ENCODE results near the gene TEAD2.
A peak's percentile ranks its signal among the peaks of the same experiment; 100 is the strongest.

TEAD2 gene

DNA sequence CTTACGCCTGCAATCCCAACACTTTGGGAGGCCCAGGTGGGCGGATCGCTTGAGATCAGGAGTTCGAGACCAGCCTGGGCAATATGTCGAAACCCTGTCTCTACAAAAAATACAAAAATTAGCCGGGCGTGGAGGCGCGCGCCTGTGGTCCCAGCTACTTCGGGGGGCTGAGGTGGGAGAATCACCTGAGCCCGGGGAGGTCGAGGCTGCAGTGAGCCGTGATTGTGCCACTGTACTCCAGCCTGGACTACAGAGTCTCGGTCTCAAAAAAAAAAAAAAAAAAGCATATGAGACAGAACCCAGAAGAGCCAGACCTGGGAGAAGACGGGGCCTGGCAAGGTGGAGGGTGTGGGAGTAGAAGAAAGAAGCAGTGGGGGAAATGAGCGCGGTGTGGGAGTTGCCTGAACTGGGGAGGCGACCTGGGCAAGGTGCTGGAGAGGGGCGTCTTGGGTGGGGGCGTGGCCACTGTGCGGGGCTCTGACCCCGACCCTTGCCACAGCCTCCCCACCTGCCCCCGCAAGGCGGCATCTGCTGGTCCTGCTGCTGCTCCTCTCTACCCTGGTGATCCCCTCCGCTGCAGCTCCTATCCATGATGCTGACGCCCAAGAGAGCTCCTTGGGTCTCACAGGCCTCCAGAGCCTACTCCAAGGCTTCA lies 2.0 kb upstream of the TEAD2 start:
- TF ChIP-seq CREB1 (IDR thresholded peaks at IDR 0.05; ENCODE audit: low read depth) = no peak
- no peak for TF ChIP-seq NFIC (IDR thresholded peaks at IDR 0.05)
- TF ChIP-seq TEAD4 (IDR thresholded peaks at IDR 0.05) = no peak
- no peak for TF ChIP-seq EGR1 (IDR thresholded peaks at IDR 0.05)
- no peak for TF ChIP-seq ZBTB7A (IDR thresholded peaks at IDR 0.05; ENCODE audit: low read depth)
- TF ChIP-seq YY1 (IDR thresholded peaks at IDR 0.05; ENCODE audit: low read depth) = no peak
- TF ChIP-seq TCF12 (IDR thresholded peaks at IDR 0.05; ENCODE audit: low read depth) = no peak
- TF ChIP-seq CEBPB (IDR thresholded peaks at IDR 0.05) = no peak
- TF ChIP-seq, protein P1, sequence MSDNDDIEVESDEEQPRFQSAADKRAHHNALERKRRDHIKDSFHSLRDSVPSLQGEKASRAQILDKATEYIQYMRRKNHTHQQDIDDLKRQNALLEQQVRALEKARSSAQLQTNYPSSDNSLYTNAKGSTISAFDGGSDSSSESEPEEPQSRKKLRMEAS (IDR thresholded peaks at IDR 0.05) = no peak
- no peak for TF ChIP-seq EP300 (IDR thresholded peaks at IDR 0.05; ENCODE audit: borderline replicate concordance)

DNA sequence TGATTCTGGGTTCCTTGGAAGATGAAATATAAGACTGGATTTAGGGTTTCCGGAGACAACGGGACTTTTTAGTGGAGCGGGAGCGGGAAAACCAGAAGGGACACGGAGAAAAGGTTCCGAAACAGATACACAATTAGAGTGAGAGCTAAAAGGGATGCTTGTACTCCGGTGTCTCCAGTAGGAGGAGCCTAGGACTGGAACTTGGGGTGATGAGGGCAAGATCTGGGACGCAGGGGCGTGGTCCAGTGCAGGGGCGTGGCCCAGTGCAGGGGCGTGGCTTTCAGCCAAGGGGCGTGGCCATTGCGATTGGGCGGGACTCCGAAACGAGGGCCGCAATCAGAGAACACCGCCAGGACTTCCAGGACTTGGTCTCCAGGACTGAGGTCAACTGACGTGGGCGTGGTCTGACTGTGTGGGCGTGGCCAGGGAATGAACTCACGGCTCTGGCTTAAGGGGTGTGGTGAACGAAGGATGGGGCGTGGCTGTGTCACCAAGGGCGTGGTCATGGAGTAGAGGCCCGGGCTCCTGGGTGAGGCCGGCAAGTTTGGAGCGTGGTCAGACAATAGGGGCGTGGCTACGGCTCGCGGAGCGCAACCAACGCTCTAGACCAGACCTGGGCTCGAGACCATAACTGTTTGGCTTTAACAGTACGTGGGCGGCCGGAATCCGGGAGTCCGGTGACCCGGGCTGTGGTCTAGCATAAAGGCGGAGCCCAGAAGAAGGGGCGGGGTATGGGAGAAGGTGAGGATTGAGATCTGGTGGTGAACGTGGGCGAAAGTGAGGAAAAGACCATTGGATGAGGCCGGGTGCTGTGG lies 1.3 kb upstream of the TEAD2 start, which contains the start of gene DKKL1:
TSS of gene DKKL1 (plus strand) at position 610 of the 815 bp plus-strand sequence. CDS start at position 732, 122 bp downstream.
- TF ChIP-seq ZBTB7A (IDR thresholded peaks at IDR 0.05; ENCODE audit: low read depth) (no peak), EGR1 (IDR thresholded peaks at IDR 0.05) (peak; percentile 78), NFIC (IDR thresholded peaks at IDR 0.05) (no peak), RAD21 (IDR thresholded peaks at IDR 0.05; ENCODE audit: low read depth) (peak; percentile 33; the same call in 1 of the 2 replicates), EP300 (IDR thresholded peaks at IDR 0.05; ENCODE audit: borderline replicate concordance) (no peak), CREB1 (IDR thresholded peaks at IDR 0.05; ENCODE audit: low read depth) (0 out of 2 replicates have a peak, but pooled peaks have one; percentile 33), REST (IDR thresholded peaks at IDR 0.05; ENCODE audit: low read depth) (no peak)
- TF ChIP-seq, protein P1 (IDR thresholded peaks at IDR 0.05) = peak; percentile 51

DNA sequence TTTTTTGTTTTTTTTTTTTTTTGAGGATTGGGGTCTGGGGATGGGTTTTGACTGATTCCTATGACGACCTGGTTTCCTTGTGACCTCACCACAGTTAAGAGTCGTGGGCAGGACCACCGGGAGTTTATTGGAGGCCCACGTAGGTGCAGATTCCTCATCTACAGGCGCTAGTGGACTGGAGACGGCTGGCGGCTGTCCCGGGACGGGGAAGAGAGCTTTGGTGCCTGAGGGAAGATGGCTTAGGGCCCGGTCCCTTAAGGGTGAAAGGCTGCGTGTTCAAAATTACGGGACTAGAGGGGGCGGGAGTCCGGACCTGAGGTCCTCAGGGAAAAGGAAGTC lies 682 bp upstream of the TEAD2 start:
- TF ChIP-seq RAD21 (IDR thresholded peaks at IDR 0.05; ENCODE audit: low read depth) = no peak
- TF ChIP-seq ZBTB7A (IDR thresholded peaks at IDR 0.05; ENCODE audit: low read depth) = no peak
- TF ChIP-seq FOXM1 (IDR thresholded peaks at IDR 0.05; ENCODE audit: borderline replicate concordance, low read depth) = no peak
- TF ChIP-seq EP300 (IDR thresholded peaks at IDR 0.05; ENCODE audit: borderline replicate concordance) = no peak
- TF ChIP-seq EGR1 (IDR thresholded peaks at IDR 0.05) = no peak
- no peak for TF ChIP-seq USF1 (IDR thresholded peaks at IDR 0.05)
- TF ChIP-seq YY1 (IDR thresholded peaks at IDR 0.05; ENCODE audit: low read depth) = no peak
- no peak for TF ChIP-seq TAF1 (IDR thresholded peaks at IDR 0.05; ENCODE audit: low read depth)
- TF ChIP-seq NFIC (IDR thresholded peaks at IDR 0.05) = no peak
- no peak for TF ChIP-seq CEBPB (IDR thresholded peaks at IDR 0.05)
- TF ChIP-seq, protein P1 (IDR thresholded peaks at IDR 0.05) = no peak

- 0 out of 2 replicates have a peak, but pooled peaks have one; percentile 31 for TF ChIP-seq TAF1 (IDR thresholded peaks at IDR 0.05; ENCODE audit: low read depth)
- TF ChIP-seq YY1 (IDR thresholded peaks at IDR 0.05; ENCODE audit: low read depth) = no peak
- TF ChIP-seq CREB1 (IDR thresholded peaks at IDR 0.05; ENCODE audit: low read depth) = no peak
- TF ChIP-seq ZBTB7A (IDR thresholded peaks at IDR 0.05; ENCODE audit: low read depth) = no peak
- peak; percentile 40; the same call in 1 of the 2 replicates for TF ChIP-seq TCF12 (IDR thresholded peaks at IDR 0.05; ENCODE audit: low read depth)
- peak; percentile 85 for TF ChIP-seq NFIC (IDR thresholded peaks at IDR 0.05)
- no peak for TF ChIP-seq EGR1 (IDR thresholded peaks at IDR 0.05)
- TF ChIP-seq CEBPB (IDR thresholded peaks at IDR 0.05) = no peak
- TF ChIP-seq USF1 (IDR thresholded peaks at IDR 0.05) = no peak
Measured at GRCh38 chr19:49361438-49362047, 673 bp downstream of the TEAD2 start.

GRCh38 chr19:49359851-49360820 lies 2.1 kb downstream of the TEAD2 start:
- TF ChIP-seq NFIC (IDR thresholded peaks at IDR 0.05) = no peak
- no peak for TF ChIP-seq CREB1 (IDR thresholded peaks at IDR 0.05; ENCODE audit: low read depth)
- TF ChIP-seq YY1 (IDR thresholded peaks at IDR 0.05; ENCODE audit: low read depth) = no peak
- TF ChIP-seq TEAD4 (IDR thresholded peaks at IDR 0.05) = no peak

- TF ChIP-seq CEBPB (IDR thresholded peaks at IDR 0.05) (no peak), ZBTB7A (IDR thresholded peaks at IDR 0.05; ENCODE audit: low read depth) (no peak), RAD21 (IDR thresholded peaks at IDR 0.05; ENCODE audit: low read depth) (no peak), EP300 (IDR thresholded peaks at IDR 0.05; ENCODE audit: borderline replicate concordance) (no peak), REST (IDR thresholded peaks at IDR 0.05; ENCODE audit: low read depth) (no peak), USF1 (IDR thresholded peaks at IDR 0.05) (no peak), TAF1 (IDR thresholded peaks at IDR 0.05; ENCODE audit: low read depth) (no peak)
Measured at GRCh38 chr19:49357186-49357585, 5.0 kb downstream of the TEAD2 start.
